Measurements from ENCODE around the gene NPFFR1.
"Not testable (repeated sequence)": the region's sequence is repeated elsewhere in the genome, so short reads cannot be mapped to it uniquely, and the experiment has no call there.

NPFFR1 gene

GRCh38 chr10:70284542-70285475 is 1.0 kb upstream of the NPFFR1 start:
- DNase-seq: no peak

GRCh38 chr10:70283071-70283444 is 746 bp downstream of the NPFFR1 start:
- no peak for DNase-seq

- DNase-seq: no peak
Observed at GRCh38 chr10:70281609-70282008, 2.2 kb downstream of the NPFFR1 start.

- DNase-seq: no peak
Observed at GRCh38 chr10:70280099-70280498, 3.7 kb downstream of the NPFFR1 start.

- DNase-seq: no peak
Observed at GRCh38 chr10:70277396-70278030, 6.3 kb downstream of the NPFFR1 start.

- no peak for DNase-seq
Observed at GRCh38 chr10:70274643-70275042, 9.2 kb downstream of the NPFFR1 start.

GRCh38 chr10:70272925-70273316 is 10.9 kb downstream of the NPFFR1 start:
- no peak for DNase-seq

GRCh38 chr10:70271996-70272924 is 11.5 kb downstream of the NPFFR1 start:
- no peak for DNase-seq

- no peak for DNase-seq
Observed at GRCh38 chr10:70270952-70271351, 12.9 kb downstream of the NPFFR1 start.

- no peak for DNase-seq
Observed at GRCh38 chr10:70269741-70270140, 14.1 kb downstream of the NPFFR1 start.

- no peak for DNase-seq
Observed at GRCh38 chr10:70268376-70268775, 15.4 kb downstream of the NPFFR1 start.

GRCh38 chr10:70267161-70267933 is 16.5 kb downstream of the NPFFR1 start:
- no peak for DNase-seq

GRCh38 chr10:70266701-70267100 is 17.1 kb downstream of the NPFFR1 start:
- no peak for DNase-seq

- no peak for DNase-seq
Observed at GRCh38 chr10:70266056-70266455, 17.7 kb downstream of the NPFFR1 start.

- no peak for DNase-seq
Observed at GRCh38 chr10:70265032-70265689, 18.6 kb downstream of the NPFFR1 start.

GRCh38 chr10:70260734-70261133 is 23.1 kb downstream of the NPFFR1 start:
- DNase-seq: no peak

GRCh38 chr10:70260259-70260658 is 23.5 kb downstream of the NPFFR1 start:
- DNase-seq: no peak

- DNase-seq: no peak
Observed at GRCh38 chr10:70258216-70258615, 25.6 kb downstream of the NPFFR1 start.

GRCh38 chr10:70257816-70258215 is 26.0 kb downstream of the NPFFR1 start:
- not testable (repeated sequence) for DNase-seq

- DNase-seq: no peak
Observed at GRCh38 chr10:70256463-70256862, 27.3 kb downstream of the NPFFR1 start.

GRCh38 chr10:70255329-70256299 is 28.2 kb downstream of the NPFFR1 start:
- no peak for DNase-seq

Measured in NCI-H1436 (cell line).